Activated CD4-positive, alpha-beta T cell treated with anti-CD3 and anti-CD28 coated beads for 24 hours (primary cell): ENCODE measurements around the gene MAD1L1.

Experiments used
- DNase-seq, 2 donors: peaks; one replicate each; pipeline ENCODE4 v3.0.0-alpha.2; 2020; ENCODE audit warnings: low read depth in 2 of 2

Gene MAD1L1

GRCh38 chr7:2105917-2106316 is 126.8 kb downstream of the MAD1L1 start:
- no peak for DNase-seq

DNA sequence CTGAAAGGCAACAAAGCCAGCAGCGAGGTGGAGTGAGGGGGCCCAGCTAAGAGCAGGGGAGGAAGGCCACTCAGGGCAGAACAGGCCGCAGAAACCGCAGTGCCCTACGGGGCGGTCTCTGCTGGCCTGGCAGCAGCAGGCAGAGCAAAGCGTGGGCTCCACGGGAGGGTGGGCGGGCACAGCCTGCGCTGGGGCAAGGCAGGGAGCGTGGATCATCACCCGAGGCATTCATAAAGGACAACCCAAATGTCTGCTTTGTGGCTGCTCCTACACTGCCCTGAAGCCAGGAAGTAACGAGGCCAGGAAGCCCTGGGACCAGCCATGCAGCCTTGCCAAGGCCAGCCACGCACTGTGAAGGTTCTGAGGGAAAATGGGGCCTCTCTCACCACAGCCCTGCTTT is 127.5 kb downstream of the MAD1L1 start:
- no peak for DNase-seq

GRCh38 chr7:2104716-2105115 is 128.0 kb downstream of the MAD1L1 start:
- DNase-seq: no peak

DNA sequence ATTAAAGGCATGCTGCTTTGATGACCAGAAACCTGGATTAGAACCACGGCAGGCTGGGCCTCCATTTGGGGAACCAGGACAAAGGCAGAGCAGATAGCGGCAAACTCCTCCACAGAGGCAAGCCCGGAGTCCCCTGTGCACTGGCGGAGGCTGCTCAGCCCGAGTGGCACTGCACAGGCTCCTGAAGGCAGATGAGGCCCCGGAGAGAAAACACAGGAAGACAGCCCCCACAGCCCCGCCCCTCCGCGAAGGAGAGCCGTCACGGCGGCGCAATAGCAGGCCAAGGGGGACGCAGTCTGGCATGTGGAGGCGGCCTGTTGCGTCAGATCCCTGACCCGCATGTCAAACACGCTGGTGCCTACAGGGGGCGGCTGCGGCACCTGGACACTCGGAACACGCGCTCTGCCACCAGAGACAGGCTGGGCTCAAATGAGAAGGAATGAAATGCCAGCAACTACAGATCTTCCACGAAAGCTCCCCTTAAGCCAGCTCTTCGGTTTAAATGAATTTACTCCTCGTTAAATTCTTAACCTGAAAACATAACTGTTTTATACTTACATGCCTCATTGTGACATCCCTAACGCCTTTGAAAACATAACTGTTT is 128.5 kb downstream of the MAD1L1 start:
- DNase-seq: peak; percentile 35 to 69

DNA sequence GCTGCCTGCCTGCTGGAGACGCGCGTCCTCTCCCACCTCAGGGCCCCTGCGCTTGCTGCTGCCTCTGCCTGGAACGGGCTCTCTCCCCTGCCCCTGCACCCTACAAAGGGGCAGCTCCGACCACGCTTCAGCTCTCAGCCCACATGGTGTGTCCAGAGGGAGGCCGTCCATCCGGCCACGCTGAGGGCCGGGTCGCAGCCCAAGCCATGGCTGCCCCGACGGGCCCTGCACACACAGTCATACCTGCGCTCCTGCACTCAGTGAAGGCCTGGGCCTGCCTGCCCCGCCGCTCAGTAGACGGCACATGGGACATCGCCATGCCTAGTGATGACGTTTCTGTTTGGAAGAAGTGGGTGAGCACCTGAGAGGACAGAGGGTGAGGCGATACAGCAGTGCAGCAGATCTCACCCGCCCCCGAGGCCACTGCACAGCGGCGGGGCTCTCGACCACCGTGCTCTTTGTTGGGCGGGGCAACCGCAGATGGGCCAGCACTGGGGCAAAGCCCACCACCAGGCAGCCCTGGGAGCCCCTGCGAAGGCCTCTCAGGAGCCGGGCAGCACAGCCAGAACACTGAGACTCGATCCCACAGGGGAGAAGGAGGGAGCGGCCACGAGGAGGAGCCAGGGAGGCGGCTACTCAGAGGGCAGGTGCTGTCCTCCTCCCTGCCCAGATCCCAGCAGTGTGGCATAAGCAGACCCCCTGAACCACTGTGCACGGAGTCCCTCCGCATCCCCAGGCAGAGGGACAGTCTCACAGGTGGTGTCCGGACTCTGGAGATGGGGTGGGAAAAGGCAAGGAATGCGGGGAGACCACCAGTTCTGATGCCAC is 129.5 kb downstream of the MAD1L1 start:
- no peak for DNase-seq

GRCh38 chr7:2102375-2102723 is 130.4 kb downstream of the MAD1L1 start:
- no peak for DNase-seq

- no peak for DNase-seq
Measured at GRCh38 chr7:2101630-2102374, 130.9 kb downstream of the MAD1L1 start.

DNA sequence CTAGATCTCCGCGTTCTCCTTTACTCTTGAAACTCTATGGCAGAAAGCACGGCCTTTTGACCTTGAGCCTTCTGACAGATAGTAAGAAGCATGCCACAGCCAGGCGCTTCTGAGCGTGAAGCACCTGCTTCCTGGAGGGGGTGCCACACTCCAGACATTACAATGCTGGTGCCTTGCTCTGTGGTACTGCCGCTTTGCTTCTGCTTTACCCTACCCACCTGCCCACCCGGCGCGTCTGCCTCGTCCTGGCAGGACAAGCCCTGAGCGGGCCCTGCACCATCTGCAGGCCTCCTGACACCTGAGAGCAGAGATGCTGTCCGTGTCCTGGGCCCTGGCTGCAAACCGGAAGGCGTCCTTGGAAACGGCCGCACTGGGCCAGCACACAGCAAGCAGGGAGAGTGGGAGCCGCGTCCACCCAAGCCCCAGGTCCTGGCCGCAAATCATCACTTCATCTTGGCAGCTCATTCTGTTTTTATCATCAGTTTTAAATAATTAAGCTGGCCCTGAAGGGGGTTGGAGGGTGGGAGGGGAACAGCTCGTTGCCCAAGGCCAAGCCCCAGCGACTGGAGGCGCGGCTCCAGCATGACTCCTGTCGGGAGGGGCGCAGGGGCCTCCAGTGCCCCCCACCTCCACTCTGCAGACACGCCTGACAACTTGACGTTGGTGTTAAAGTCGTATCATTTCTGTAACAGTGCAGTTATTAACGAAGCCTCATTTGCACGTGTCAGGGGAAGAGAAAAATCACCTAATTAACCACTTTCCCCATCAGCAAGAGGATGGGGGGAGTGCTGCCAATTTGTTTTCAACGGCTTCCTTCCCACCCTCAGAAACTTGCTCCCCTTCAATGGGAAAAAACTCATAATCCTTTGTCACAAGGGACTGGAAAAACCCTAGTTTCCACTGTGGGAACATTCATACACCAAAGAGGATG is 132.2 kb downstream of the MAD1L1 start:
- DNase-seq: no peak

DNA sequence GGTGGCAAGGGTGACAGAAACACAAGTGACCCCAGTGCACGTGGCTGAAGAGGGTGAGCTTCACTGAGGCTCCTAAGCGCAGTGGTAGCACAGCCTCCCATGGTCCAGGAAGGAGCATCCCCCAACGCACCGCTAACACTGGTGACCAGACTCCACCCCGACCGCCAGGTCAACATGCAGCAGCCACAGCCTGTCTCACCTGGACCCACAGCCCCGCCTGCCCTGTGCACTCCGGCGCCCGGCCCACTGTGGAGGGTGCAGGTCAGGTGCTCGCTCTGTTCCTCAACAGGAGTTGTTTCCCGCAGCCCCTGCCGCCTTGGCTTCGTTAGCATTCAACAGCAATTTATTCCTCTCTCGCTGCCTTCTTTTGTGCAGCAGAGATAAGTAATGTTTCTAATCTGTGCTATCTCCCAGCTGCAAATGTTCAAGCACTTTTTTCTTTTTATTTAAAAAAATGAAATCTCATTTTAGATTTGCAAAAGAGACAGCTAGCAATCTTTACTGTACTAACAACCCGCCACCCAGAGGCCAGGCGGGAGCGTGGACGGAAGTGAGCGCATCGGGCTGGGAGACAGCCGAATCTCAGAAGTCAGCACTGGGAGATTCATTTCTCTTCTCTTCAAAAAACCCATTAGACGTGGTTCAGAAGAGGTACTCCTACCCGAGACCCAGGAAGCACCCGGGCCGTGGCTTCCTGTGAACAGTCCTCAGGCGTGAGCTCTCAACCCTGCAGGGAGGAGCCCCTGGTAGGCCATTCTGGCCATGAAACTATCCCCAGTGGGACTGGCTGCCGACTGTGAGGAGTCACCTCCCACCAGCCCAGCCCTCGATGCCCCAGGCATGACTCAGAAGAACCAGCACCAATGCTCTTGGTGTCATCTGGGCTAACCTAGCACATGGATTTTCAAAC is 133.4 kb downstream of the MAD1L1 start:
- DNase-seq: no peak

- no peak for DNase-seq
Measured at GRCh38 chr7:2098496-2098895, 134.2 kb downstream of the MAD1L1 start.

GRCh38 chr7:2098056-2098455 is 134.7 kb downstream of the MAD1L1 start:
- DNase-seq: no peak

- no peak for DNase-seq
Measured at GRCh38 chr7:2097492-2097891, 135.3 kb downstream of the MAD1L1 start.

DNA sequence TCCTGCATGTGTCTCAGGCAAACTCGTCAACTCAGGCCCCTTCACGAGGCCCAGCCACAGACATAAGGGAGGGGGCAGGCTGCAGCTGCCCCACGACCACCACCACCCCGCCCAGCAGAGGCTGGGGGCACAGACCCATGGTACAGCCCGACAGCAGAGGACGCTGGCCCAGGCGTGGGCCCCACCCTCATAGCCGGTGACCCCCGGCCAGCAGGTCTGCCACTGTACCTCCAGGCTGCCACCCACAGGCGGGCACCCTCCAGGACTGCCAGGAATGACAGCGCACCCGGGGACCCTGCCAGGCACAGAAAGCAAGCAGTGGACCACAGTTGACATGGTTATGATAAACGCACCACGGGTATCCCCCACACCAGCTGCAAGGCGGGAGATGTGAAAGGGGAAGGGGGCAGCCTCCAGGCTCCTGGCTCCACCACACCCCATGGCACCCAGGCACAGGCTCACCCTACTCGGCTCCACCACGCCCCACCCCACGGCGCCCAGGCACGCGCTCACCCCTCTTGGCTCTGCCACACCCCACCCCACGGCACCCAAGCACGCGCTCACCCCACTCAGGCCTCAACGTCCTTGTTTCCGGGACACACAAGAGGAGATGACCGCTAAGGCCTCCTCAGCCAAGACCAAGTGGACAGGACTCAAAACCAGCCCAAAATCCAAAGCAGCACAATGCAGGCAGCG is 135.9 kb downstream of the MAD1L1 start:
- no peak for DNase-seq

DNA sequence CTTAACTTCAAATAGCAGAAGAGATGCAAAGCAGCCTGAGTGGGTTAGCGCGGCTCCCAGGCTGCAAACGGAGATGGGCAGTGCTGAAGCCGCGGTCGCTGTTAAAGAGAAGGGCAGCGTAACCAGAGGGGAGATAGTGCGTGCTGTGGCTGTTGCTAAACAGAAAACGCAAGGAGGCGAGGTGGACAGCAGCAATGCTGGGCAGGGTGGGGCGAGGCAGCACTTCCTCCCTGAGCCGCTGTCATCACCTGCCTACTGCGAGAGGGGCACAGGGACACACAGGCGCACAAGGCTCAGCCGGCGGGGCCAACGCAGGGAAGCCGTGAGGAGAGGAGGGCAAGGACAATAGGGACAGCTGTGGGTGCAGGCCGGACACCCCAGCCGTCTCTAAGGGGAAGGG is 137.3 kb downstream of the MAD1L1 start:
- DNase-seq: no peak

- no peak for DNase-seq
Measured at GRCh38 chr7:2094454-2095045, 138.2 kb downstream of the MAD1L1 start.

DNA sequence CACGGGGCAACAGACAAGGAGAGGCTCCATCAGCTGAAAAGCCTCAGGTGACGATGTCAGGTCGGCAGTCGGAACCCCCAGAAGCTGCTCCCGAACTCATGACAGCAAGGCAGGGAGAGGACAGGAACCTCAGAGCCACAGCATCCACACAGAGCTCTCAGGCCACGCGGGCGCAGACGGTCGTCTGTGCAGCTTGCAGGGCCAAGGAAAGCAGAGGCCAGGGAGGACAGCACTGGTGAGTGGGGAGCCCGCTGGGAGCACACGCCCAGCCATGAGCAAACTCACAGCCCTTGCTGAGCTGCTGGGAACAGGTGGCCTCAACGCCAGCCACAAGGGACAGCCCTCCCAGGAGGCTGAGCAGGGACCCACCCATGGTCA is 138.9 kb downstream of the MAD1L1 start:
- DNase-seq: no peak

- DNase-seq: no peak
Measured at GRCh38 chr7:2093215-2093842, 139.4 kb downstream of the MAD1L1 start.

GRCh38 chr7:2092279-2092678 is 140.5 kb downstream of the MAD1L1 start:
- no peak for DNase-seq
